Astrocyte of the cerebellum (primary cell): Measurements from ENCODE around the gene SIRT7.

Source experiments
- DNase-seq: peaks from one replicate; pipeline ENCODE4 v3.0.0-alpha.2; 2011; ENCODE audit warnings: low read depth
- H3K4me3 ChIP-seq: 2 replicates; pipeline ENCODE4 v1.5.1; 2011; ENCODE audit warnings: mild to moderate bottlenecking, low read depth, low read length, moderate library complexity
- in situ Hi-C: cut with HindIII; loops from 2 replicates; pipeline ENCODE4 v1.10.0; 2017; ENCODE audit warnings: low sequenced_read_pairs
- TF ChIP-seq, protein P1 (sequence below): IDR thresholded peaks from 2 replicates; pipeline ENCODE4 v1.5.1; 2012; ENCODE audit warnings: low read length, low read depth, moderate library complexity, mild to moderate bottlenecking; ENCODE audit errors: missing control alignments

Gene SIRT7

DNA sequence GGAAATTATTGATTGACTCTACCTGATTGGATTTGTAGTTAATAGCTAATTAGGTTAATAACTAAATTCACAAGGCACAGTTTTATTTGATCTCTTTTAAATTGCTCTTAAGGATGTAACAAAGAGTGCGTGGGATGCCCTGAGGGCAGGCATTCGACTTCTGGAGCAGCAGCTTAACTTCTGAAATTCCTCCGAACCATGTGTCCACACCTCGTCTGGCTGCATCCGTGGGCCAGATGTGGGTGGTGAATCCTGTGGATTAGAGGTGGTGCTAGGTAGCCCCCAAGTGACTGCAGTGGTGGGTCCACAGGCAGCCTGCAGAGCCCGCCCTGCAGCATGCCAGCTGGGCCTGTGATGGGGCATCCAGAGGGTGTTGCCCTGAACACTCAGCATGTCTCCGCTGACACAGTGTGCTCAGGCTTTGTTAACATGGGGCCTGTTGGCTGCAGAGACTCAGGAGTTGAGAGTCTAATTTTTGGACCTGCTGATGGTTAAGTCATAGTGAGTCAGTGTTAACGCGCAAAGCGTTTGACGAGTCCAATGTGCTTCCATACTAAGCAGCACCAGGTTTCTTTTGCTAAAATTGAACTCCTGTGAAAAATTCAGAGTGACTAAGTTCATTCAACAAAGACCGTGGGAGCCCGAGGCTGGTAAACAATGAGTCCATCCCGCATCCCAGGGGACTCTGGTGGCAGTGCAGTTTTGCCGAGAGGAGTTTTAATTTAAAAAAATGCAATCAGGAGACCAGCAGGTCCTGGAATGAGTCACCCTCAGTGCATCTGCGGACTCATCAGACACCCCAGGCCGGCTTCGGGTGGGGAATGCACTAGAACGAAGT is 19.7 kb downstream of the SIRT7 start:
- DNase-seq = peak; percentile 79
- H3K4me3 ChIP-seq = no peak overlapping the region
- in situ Hi-C loops = no loop called here
- TF ChIP-seq, protein P1, sequence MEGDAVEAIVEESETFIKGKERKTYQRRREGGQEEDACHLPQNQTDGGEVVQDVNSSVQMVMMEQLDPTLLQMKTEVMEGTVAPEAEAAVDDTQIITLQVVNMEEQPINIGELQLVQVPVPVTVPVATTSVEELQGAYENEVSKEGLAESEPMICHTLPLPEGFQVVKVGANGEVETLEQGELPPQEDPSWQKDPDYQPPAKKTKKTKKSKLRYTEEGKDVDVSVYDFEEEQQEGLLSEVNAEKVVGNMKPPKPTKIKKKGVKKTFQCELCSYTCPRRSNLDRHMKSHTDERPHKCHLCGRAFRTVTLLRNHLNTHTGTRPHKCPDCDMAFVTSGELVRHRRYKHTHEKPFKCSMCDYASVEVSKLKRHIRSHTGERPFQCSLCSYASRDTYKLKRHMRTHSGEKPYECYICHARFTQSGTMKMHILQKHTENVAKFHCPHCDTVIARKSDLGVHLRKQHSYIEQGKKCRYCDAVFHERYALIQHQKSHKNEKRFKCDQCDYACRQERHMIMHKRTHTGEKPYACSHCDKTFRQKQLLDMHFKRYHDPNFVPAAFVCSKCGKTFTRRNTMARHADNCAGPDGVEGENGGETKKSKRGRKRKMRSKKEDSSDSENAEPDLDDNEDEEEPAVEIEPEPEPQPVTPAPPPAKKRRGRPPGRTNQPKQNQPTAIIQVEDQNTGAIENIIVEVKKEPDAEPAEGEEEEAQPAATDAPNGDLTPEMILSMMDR = no peak

DNA sequence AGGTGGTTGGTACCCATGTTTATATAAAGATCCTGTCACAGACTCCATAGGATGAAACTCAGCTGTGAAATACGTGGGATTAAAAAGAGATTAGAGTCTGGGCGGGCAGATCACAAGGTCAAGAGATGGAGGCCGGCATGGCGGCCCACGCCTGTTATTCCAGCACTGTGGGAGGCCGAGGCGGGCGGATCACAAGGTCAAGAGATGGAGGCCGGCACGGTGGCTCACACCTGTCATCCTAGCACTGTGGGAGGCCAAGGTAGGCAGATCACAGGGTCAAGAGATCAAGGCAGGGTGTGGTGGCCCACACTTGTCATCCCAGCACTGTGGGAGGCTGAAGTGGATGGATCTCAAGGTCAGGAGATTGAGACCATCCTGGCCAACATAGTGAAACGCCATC is 22.6 kb downstream of the SIRT7 start:
- TF ChIP-seq, protein P1 = no peak
- no peak for DNase-seq
- no peak overlapping the region for H3K4me3 ChIP-seq
- in situ Hi-C loops = no loop called here

DNA sequence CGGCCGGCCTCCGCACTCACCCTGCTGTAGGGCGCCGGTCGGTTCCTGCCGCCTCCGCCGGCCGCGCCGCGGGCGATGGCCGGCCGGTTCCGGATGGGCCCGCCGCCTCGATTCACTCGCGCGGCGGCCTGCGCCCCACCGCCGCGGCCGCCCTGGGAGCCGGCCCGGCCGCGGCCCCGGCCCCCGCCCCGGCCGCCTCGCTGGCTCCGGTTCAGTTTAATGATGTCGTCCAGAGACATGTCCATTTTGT is 26.7 kb downstream of the SIRT7 start:
- DNase-seq = no peak
- H3K4me3 ChIP-seq = peak overlapping the region; percentile 79
- TF ChIP-seq, protein P1 = no peak
- in situ Hi-C loops = no loop called here

DNA sequence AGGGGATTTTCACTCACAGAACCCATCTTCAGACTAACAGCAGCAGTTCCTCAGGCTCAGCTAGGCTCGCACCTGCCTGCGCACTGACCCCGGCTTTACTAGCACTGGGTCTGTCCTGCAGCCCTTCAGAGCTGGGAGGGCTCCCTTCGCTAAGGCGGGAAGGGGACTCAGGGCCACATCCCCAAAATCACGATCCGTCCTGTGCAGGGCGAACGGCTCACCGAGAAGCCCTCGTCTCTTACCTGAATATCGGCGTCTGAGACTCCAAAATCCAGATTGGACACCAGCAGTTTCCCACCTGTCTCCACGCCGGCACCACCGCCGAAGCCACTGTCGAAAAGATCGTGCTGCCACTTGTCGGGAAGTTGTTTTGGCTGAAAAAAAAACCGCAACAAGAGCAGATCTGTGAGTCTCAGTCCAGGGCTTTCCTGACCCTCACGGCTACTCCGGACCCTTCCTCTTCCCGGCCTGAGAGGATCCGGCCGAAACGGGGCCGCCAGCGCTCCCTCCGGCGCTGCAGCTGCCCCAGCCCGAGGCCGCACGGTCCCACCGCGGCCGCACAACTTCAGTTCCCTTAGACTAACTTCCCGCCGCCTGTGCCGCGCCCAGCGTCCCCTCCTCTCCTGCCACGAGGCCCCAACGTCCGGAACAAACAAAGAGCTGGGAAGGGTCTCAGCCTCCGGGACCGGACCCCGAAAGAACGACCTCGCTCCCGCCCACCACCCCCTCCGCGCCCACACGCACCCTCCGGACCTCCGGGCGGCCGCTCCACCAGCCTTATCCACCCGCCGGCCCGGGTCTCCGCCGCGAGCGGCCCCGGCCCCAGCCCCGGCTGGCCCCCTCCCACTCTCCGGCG is 27.3 kb downstream of the SIRT7 start:
- no peak for DNase-seq
- in situ Hi-C loops = no loop called here
- H3K4me3 ChIP-seq = peak overlapping the region; percentile 79
- TF ChIP-seq, protein P1 = no peak

DNA sequence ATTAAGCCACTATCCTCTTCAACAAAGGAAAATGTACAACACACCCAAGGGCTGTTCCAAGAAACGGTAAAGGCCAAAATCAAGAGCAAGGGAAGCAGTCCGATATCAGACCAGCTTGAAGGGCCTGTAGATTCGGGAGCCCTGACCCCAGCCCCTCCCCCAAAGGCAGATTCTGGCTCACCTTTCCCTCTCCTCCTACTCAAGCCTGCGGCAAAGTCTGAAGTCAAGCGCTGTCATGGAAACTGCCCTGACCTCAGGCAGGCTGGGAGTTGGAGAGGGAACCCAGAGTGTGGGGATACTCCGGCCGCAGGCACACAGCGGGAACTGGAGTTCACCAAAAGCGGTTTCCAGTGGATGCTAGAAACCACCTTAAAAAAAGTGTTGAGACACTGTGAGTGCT is 28.4 kb downstream of the SIRT7 start:
- H3K4me3 ChIP-seq = peak overlapping the region; percentile 79
- DNase-seq = no peak
- in situ Hi-C loops = no loop called here
- TF ChIP-seq, protein P1 = no peak

DNA sequence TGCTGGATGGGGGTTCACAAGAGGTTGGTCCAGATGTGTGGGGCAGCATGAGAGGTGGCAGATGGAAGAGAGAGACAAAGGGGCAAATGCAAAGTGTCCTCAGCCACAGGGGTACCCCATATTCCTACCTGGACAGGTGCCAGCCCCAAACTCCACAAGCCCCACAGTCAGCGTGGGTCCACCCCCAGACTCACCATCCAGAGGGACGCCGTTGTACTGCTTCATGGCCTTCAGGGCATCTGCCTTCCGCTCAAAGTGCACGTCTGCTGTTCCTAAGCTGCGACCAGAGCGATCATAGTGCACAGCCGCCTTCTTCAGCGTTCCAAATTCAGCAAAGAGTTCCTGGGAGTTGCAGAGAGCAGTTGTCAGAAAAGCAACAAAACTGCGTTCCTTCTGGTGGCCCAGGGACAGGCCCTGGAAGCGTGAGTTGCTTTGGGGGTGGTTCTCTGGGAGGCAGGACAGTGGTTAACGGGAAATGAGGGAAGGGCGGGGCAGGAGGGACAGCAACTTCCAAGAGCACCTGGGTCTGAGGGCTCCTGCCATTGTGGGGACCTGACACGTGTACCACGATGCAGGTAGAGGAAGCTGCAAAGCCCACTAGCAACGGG is 28.9 kb downstream of the SIRT7 start:
- no peak for DNase-seq
- in situ Hi-C loops = no loop called here
- TF ChIP-seq, protein P1 = no peak
- no peak overlapping the region for H3K4me3 ChIP-seq
